Measurements from ENCODE around the gene GALR3.

GALR3 gene

DNA sequence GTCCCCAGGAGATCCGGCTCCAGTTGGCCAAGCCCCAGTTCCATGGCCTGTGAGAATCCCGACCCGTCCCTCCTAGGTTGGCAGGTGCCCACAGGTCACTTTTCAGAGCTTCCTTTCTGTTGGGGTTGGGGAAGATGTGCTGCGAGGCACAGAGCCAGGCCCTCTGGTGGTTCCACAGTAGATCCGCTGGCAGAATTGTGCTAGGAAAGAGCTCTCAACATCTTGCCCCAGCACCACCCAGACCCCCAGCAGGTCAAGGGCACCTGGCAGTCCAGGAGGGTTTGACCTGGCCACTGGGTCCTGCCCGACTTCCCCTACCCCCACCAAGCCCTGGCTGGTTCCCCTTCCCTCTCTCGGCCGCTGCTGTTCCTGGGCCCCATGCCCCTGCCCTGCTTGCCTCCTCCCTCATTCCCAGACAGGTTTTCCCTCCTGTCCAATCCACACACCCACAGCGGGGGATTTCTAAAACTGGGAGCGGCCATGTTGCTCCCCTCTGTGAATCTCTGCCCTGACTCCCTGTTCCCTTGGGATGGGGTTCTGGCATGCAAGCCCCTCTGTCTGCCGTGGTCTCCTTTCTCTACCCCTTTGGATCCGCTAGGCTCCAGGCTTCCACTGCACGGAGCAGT lies 41.6 kb upstream of the GALR3 start (continued):
- TF ChIP-seq, protein P1, sequence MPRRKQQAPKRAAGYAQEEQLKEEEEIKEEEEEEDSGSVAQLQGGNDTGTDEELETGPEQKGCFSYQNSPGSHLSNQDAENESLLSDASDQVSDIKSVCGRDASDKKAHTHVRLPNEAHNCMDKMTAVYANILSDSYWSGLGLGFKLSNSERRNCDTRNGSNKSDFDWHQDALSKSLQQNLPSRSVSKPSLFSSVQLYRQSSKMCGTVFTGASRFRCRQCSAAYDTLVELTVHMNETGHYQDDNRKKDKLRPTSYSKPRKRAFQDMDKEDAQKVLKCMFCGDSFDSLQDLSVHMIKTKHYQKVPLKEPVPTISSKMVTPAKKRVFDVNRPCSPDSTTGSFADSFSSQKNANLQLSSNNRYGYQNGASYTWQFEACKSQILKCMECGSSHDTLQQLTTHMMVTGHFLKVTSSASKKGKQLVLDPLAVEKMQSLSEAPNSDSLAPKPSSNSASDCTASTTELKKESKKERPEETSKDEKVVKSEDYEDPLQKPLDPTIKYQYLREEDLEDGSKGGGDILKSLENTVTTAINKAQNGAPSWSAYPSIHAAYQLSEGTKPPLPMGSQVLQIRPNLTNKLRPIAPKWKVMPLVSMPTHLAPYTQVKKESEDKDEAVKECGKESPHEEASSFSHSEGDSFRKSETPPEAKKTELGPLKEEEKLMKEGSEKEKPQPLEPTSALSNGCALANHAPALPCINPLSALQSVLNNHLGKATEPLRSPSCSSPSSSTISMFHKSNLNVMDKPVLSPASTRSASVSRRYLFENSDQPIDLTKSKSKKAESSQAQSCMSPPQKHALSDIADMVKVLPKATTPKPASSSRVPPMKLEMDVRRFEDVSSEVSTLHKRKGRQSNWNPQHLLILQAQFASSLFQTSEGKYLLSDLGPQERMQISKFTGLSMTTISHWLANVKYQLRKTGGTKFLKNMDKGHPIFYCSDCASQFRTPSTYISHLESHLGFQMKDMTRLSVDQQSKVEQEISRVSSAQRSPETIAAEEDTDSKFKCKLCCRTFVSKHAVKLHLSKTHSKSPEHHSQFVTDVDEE (CRISPR knock-in tag; IDR thresholded peaks at IDR 0.05): no peak
- TF ChIP-seq ZFP3 (CRISPR knock-in tag; IDR thresholded peaks at IDR 0.05) (no peak), ZNF70 (CRISPR knock-in tag; IDR thresholded peaks at IDR 0.05) (no peak)
- TF ChIP-seq, protein P2, sequence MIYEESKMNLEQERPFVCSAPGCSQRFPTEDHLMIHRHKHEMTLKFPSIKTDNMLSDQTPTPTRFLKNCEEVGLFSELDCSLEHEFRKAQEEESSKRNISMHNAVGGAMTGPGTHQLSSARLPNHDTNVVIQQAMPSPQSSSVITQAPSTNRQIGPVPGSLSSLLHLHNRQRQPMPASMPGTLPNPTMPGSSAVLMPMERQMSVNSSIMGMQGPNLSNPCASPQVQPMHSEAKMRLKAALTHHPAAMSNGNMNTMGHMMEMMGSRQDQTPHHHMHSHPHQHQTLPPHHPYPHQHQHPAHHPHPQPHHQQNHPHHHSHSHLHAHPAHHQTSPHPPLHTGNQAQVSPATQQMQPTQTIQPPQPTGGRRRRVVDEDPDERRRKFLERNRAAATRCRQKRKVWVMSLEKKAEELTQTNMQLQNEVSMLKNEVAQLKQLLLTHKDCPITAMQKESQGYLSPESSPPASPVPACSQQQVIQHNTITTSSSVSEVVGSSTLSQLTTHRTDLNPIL (CRISPR knock-in tag; IDR thresholded peaks at IDR 0.05; ENCODE audit: low read depth): no peak

DNA sequence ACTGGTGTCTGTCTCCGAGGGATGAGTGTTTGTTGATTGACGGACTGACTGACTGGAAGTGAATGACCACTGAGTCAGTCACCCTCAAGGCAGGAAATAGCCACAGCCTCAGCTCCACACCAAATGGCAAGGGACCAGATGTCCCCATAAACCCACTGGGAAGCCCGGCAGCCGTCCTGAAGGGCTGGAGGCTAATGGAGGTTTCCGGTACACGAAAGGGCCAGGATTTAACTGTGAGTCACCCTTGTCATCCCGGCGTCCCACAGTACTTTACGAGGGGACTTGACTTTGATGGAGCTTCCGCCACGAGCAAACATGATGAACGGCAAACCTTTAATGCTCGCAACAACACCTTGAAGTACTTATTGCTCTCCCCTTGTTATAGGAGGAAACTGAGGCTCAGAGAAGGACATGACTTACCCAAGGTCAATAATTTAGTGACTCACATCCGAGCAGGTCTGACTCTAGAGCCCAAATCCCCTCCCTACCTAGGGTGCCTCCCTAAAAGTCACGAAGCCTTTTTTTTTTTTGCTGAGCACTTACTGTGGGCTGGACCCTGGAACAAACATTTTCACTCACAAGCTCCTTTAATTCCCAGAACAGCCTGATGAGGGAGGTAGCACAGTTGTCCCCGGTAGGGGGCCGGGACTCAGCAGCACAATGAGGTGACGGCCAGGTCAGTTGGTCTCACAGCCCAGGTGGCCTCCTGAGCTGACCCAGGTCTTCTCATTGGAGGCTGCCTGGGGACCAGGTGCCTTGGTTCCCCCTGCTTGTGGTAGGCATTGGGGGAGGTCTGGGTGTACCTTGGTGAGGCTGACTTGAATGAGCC lies 40.6 kb upstream of the GALR3 start:
- no peak for TF ChIP-seq RARB (CRISPR knock-in tag; IDR thresholded peaks at IDR 0.05)
- TF ChIP-seq ZNF565 (CRISPR knock-in tag; conservative IDR thresholded peaks at IDR 0.05; ENCODE audit: low read depth): no peak
- no peak for TF ChIP-seq SNAI2 (CRISPR knock-in tag; IDR thresholded peaks at IDR 0.05)
- TF ChIP-seq ISL1 (CRISPR knock-in tag; IDR thresholded peaks at IDR 0.05): no peak
- no peak for TF ChIP-seq GLIS3 (CRISPR knock-in tag; IDR thresholded peaks at IDR 0.05)
- TF ChIP-seq, protein P3, sequence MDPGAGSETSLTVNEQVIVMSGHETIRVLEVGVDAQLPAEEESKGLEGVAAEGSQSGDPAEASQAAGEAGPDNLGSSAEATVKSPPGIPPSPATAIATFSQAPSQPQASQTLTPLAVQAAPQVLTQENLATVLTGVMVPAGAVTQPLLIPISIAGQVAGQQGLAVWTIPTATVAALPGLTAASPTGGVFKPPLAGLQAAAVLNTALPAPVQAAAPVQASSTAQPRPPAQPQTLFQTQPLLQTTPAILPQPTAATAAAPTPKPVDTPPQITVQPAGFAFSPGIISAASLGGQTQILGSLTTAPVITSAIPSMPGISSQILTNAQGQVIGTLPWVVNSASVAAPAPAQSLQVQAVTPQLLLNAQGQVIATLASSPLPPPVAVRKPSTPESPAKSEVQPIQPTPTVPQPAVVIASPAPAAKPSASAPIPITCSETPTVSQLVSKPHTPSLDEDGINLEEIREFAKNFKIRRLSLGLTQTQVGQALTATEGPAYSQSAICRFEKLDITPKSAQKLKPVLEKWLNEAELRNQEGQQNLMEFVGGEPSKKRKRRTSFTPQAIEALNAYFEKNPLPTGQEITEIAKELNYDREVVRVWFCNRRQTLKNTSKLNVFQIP (CRISPR knock-in tag; IDR thresholded peaks at IDR 0.05; ENCODE audit: borderline replicate concordance, low read depth): no peak
- TF ChIP-seq ZFP30 (CRISPR knock-in tag; IDR thresholded peaks at IDR 0.05): no peak
- TF ChIP-seq, protein P4, sequence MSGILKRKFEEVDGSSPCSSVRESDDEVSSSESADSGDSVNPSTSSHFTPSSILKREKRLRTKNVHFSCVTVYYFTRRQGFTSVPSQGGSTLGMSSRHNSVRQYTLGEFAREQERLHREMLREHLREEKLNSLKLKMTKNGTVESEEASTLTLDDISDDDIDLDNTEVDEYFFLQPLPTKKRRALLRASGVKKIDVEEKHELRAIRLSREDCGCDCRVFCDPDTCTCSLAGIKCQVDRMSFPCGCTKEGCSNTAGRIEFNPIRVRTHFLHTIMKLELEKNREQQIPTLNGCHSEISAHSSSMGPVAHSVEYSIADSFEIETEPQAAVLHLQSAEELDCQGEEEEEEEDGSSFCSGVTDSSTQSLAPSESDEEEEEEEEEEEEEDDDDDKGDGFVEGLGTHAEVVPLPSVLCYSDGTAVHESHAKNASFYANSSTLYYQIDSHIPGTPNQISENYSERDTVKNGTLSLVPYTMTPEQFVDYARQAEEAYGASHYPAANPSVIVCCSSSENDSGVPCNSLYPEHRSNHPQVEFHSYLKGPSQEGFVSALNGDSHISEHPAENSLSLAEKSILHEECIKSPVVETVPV (CRISPR knock-in tag; IDR thresholded peaks at IDR 0.05): no peak
- TF ChIP-seq PPARA (CRISPR knock-in tag; IDR thresholded peaks at IDR 0.05; ENCODE audit: borderline replicate concordance): no peak
- no peak for TF ChIP-seq ARNTL (CRISPR knock-in tag; IDR thresholded peaks at IDR 0.05; ENCODE audit: borderline replicate concordance, low read depth)
- TF ChIP-seq ZC3H10 (CRISPR knock-in tag; IDR thresholded peaks at IDR 0.05): no peak
- TF ChIP-seq ZFP3 (CRISPR knock-in tag; IDR thresholded peaks at IDR 0.05): no peak
- TF ChIP-seq, protein P1 (CRISPR knock-in tag; IDR thresholded peaks at IDR 0.05): no peak
- TF ChIP-seq OSR1 (CRISPR knock-in tag; IDR thresholded peaks at IDR 0.05): no peak
- TF ChIP-seq, protein P2 (CRISPR knock-in tag; IDR thresholded peaks at IDR 0.05; ENCODE audit: low read depth): no peak
- no peak for TF ChIP-seq TOX (CRISPR knock-in tag; IDR thresholded peaks at IDR 0.05; ENCODE audit: borderline replicate concordance)
- TF ChIP-seq CSDC2 (CRISPR knock-in tag; IDR thresholded peaks at IDR 0.05): no peak
- TF ChIP-seq BACH2 (CRISPR knock-in tag; IDR thresholded peaks at IDR 0.05; ENCODE audit: borderline replicate concordance): no peak
- no peak for ATAC-seq
